PFSK-1 (cell line): ENCODE results near the gene OR6X1.

Experiments
- POLR2AphosphoS5 ChIP-seq: IDR thresholded peaks from 2 replicates; pipeline ENCODE4 v1.6.1; 2012; ENCODE audit warnings: low read depth, mild to moderate bottlenecking, control low read depth, low read length, moderate library complexity
- TAF1 ChIP-seq: IDR thresholded peaks from 2 replicates; pipeline ENCODE4 v1.6.1; 2012; ENCODE audit warnings: low read length, control low read depth, borderline replicate concordance; ENCODE audit not compliant: insufficient read depth

DNA sequence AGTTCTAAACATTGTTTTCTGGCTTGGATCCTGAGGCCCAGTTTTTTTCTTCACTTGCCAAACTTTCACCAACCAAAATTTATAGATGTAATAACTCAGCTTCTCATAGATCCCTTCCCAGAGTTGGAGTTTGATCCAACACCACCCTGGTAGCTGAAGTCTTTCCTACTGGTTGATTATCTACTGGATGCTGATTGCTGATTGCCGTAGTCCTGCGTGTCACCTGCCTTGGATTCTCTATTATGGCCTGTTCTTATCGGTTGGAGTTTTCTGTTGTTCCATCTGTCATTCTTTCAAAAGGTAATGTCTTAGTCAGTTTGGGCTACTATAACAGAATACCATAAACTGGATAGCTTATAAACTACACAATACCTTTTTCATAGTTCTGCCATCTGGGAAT is 17.3 kb upstream of the OR6X1 start:
- TF ChIP-seq POLR2AphosphoS5, result no peak
- TF ChIP-seq TAF1, result no peak
